PFSK-1 (cell line): ENCODE measurements around the gene DZIP3.

Experiments
- FOXP2 ChIP-seq: optimal IDR thresholded peaks from 2 replicates; pipeline ENCODE3; 2011; ENCODE audit warnings: borderline replicate concordance, control low read depth, inconsistent platforms; ENCODE audit not compliant: insufficient read depth; ENCODE audit errors: extremely low read length, extremely low read depth
- POLR2AphosphoS5 ChIP-seq: IDR thresholded peaks from 2 replicates; pipeline ENCODE4 v1.6.1; 2012; ENCODE audit warnings: low read depth, mild to moderate bottlenecking, control low read depth, low read length, moderate library complexity
- REST ChIP-seq, 2 experiments: IDR thresholded peaks; 2 replicates each; pipeline versions ENCODE4 v1.6.1 to v1.8.0; 2011 to 2012; ENCODE audit warnings: low read depth in 2 of 2, low read length in 2 of 2, control low read depth in 1 of 2, inconsistent platforms in 1 of 2, mild to moderate bottlenecking in 1 of 2, moderate library complexity in 1 of 2; ENCODE audit not compliant: insufficient read depth in 1 of 2
- SIN3A ChIP-seq: IDR thresholded peaks from 2 replicates; pipeline ENCODE4 v1.6.1; 2012; ENCODE audit warnings: mild to moderate bottlenecking, low read length, moderate library complexity, borderline replicate concordance; ENCODE audit not compliant: insufficient read depth

- no peak for TF ChIP-seq SIN3A
- no peak for TF ChIP-seq POLR2AphosphoS5
- TF ChIP-seq REST (IDR thresholded peaks at IDR 0.05; ENCODE audit: insufficient read depth in 1 of 2, low read depth in 2 of 2, low read length in 2 of 2): no peak
- no peak for TF ChIP-seq FOXP2
Measured at GRCh38 chr3:108623504-108623903, 34.0 kb downstream of the DZIP3 start.
